AG04450 (cell line): ENCODE results near the gene MRPL30. TPM values are rescaled to one million over a fixed set of nuclear protein-coding genes. Genes with fewer than 3 reads are reported as not detected.

Experiments used
- CTCF ChIA-PET: fragments of 300-600, 350-600 bp; formaldehyde crosslinking; extraction: SDS; loops from one replicate; lab custom pipeline; 2022; ENCODE audit warnings: antibody characterized with exemption, inconsistent platforms; lab: Charles Lee
- POLR2A ChIA-PET: fragments of 350-600 bp; formaldehyde crosslinking; extraction: SDS; loops from one replicate; lab custom pipeline; 2021; ENCODE audit warnings: antibody characterized with exemption, inconsistent platforms; lab: Yijun Ruan, JAX
- DNase-seq: peaks from one replicate; pipeline ENCODE4 v3.0.0-alpha.2; 2011; ENCODE audit warnings: low read depth, low spot score
- H3K27ac ChIP-seq: one replicate; pipeline ENCODE4 v1.5.1; 2012; ENCODE audit warnings: low read depth, low read length, control low read depth
- H3K27me3 ChIP-seq: one replicate; pipeline ENCODE4 v1.6.0; 2012; ENCODE audit warnings: low read length; ENCODE audit not compliant: control insufficient read depth, insufficient read depth
- H3K4me3 ChIP-seq: 2 replicates; pipeline ENCODE4 v1.5.1; 2011; ENCODE audit warnings: mild to moderate bottlenecking, low read depth, low read length, control low read depth
- H3K9me3 ChIP-seq: 2 replicates; pipeline ENCODE4 v1.5.1; 2012; ENCODE audit warnings: low read length; ENCODE audit not compliant: control insufficient read depth, insufficient read depth
- polyA plus RNA-seq: library from polyadenylated mRNA; depleted of rRNA; stranded (reverse); fragments of >200 nt; gene quantifications from 2 replicates; pipeline ENCODE4 v1.2.3, GENCODE V29; 2011; rRNA removed
- small RNA-seq: library from RNA; depleted of rRNA; stranded (forward); fragments of <200 nt; gene quantifications from one replicate; pipeline ENCODE3, GENCODE V24; 2012; ENCODE audit warnings: low read depth; ENCODE audit not compliant: insufficient read length
- TF ChIP-seq, protein P1 (sequence below): IDR thresholded peaks from 2 replicates; pipeline ENCODE4 v1.5.1; 2011; ENCODE audit warnings: low read depth, low read length, control low read depth, inconsistent platforms

Gene MRPL30
- polyA plus RNA-seq, 1 experiment: 38.3 TPM

DNA sequence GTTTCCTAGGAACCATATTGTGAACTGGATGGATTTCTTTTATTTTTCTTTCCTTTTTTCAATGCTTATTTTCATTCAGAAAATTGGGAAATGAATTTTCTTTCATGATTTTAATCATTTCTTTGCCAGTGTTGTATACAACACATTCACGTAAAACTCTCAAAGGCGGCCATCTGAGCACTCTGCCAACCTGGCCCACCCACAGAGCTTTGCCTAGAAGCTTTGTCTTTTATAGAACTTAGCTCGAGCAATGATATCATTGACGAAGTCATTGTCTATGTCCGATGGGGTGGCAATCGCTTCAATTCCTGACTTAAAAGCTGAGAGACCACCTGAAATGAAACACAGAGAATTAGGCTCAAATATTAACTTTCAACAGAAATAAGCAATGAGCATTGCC, 61.2 kb downstream of the MRPL30 start:
- ChIA-PET CTCF (no interaction called here), POLR2A (no interaction called here)
- Histone ChIP-seq H3K4me3 (no peak overlapping the region), H3K27me3 (no peaks in the 10 kb centered on the region), H3K27ac (no peak overlapping the region), H3K9me3 (no peaks in the 10 kb centered on the region)
- TF ChIP-seq, protein P1, sequence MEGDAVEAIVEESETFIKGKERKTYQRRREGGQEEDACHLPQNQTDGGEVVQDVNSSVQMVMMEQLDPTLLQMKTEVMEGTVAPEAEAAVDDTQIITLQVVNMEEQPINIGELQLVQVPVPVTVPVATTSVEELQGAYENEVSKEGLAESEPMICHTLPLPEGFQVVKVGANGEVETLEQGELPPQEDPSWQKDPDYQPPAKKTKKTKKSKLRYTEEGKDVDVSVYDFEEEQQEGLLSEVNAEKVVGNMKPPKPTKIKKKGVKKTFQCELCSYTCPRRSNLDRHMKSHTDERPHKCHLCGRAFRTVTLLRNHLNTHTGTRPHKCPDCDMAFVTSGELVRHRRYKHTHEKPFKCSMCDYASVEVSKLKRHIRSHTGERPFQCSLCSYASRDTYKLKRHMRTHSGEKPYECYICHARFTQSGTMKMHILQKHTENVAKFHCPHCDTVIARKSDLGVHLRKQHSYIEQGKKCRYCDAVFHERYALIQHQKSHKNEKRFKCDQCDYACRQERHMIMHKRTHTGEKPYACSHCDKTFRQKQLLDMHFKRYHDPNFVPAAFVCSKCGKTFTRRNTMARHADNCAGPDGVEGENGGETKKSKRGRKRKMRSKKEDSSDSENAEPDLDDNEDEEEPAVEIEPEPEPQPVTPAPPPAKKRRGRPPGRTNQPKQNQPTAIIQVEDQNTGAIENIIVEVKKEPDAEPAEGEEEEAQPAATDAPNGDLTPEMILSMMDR: no peak
- DNase-seq: no peak

Small RNAs within 50 kb of the gene (small RNA-seq; reads per million reads assigned to genes)
- not detected for gene AC092587.1

Other genes with a start within 250 kb of the MRPL30 start
- gene CRACDL, start 245.0 kb upstream of the MRPL30 start, polyA plus RNA-seq: not detected in 2 replicates
- gene C2orf15, start 39.5 kb upstream of the MRPL30 start, polyA plus RNA-seq: 0.14 TPM in 1 of 2 replicates, not detected in the other
- gene TSGA10, start 26.2 kb upstream of the MRPL30 start, polyA plus RNA-seq: 1.4 and 1.8 TPM in 2 replicates
- 6.0 and 7.3 TPM in 2 replicates for gene LIPT1, start 26.2 kb upstream of the MRPL30 start, polyA plus RNA-seq
- gene MITD1, start 126 bp upstream of the MRPL30 start, polyA plus RNA-seq: 19.2 and 27.2 TPM in 2 replicates
- not detected in 2 replicates for gene LYG2, start 74.5 kb downstream of the MRPL30 start, polyA plus RNA-seq
- 0.52 and 0.86 TPM in 2 replicates for gene LYG1, start 120.0 kb downstream of the MRPL30 start, polyA plus RNA-seq
- gene TXNDC9, start 155.1 kb downstream of the MRPL30 start, polyA plus RNA-seq: 42.2 and 59.7 TPM in 2 replicates
- gene EIF5B, start 156.2 kb downstream of the MRPL30 start, polyA plus RNA-seq: 18.7 and 25.2 TPM in 2 replicates